ENCODE data around the gene PNLIPRP2. TPM values are rescaled to one million over a fixed set of nuclear protein-coding genes. Genes with fewer than 3 reads are reported as not detected.
A peak's percentile ranks its signal among the peaks of the same experiment; 100 is the strongest.

Gene PNLIPRP2
- total RNA-seq, 6 experiments from 2014 or later, result not detected

DNA sequence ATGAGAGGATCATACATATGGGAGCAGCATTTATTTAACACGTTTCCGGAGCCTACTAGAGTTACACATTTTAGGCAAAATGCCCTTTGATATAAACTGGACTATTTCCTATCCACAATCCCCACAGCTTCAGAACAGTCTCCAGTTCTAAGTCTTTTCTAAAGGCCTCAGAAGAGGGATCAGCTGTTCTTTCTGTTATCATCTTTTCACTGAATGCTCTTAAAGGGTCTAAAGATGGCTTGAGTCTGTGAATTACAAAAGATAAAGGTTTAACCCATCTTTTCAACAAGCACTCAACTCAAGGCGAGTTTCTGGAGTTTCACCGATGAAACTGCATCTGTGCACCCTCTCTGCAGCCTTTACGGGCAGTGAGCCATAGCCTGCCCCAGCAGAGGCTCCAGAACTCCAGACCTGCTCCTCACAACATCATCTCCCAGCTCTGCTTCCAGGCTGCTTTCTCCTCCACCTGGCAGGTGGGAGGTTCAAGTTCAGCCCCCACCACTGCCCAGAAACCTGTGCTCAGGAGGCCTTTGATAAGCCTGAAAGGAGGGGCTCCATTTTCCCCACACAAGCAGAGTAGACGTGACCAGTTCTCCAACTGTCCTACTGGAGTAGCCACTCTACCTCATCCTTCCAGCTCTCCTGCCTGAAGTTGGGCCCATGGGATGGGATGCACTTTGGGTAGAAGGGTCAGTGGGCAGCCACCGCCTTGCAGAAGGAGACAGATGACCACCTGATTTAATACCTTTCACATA, 68.2 kb downstream of the PNLIPRP2 start:
- Mint-ChIP-seq H3K36me3 (ENCODE audit: low read depth) (peaks cover 19% of the 10 kb centered on the region), H3K4me3 (peak overlapping the region; percentile 78; the same call in 1 of the 2 replicates), H3K4me1 (ENCODE audit: low read depth) (peaks cover 21% of the 10 kb centered on the region), H3K27me3 (ENCODE audit: insufficient read depth) (no peaks in the 10 kb centered on the region; the same call in 1 of the 2 replicates), H3K27ac (peak overlapping the region; percentile 86), H3K9me3 (no peaks in the 10 kb centered on the region)
- DNase-seq, result no peak
- no peak for TF ChIP-seq CTCF (IDR thresholded peaks at IDR 0.05)

DNA sequence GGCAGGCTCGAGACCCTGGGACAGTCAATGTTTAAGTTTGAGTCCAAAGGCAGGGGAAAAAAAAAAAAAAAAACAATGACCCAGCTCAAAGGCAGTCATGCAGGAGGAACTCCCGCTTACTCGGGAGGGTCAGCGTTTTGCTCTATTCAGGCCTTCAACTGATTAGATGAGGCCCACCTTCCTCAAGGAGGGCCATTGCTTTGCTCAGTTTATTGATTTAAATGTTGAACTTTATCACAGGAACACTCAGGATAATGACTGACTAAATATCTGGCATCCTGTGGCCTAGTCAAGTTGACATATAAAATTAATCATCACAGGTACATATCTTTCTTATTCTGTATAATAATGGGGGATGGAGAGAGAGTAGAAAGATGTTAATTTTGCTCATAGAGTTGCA, 69.0 kb downstream of the PNLIPRP2 start:
- H3K36me3 Mint-ChIP-seq (ENCODE audit: low read depth), result peaks cover 19% of the 10 kb centered on the region
- H3K9me3 Mint-ChIP-seq, result no peaks in the 10 kb centered on the region
- no peak overlapping the region for H3K4me3 Mint-ChIP-seq
- no peak for TF ChIP-seq CTCF (IDR thresholded peaks at IDR 0.05)
- DNase-seq, result no peak
- H3K4me1 Mint-ChIP-seq (ENCODE audit: low read depth), result peaks cover 21% of the 10 kb centered on the region
- H3K27ac Mint-ChIP-seq, result no peak overlapping the region
- peaks cover under 1% of the 10 kb centered on the region for H3K27me3 Mint-ChIP-seq (ENCODE audit: insufficient read depth)

- H3K4me3 Mint-ChIP-seq, result no peak overlapping the region
- H3K9me3 Mint-ChIP-seq, result no peaks in the 10 kb centered on the region
- no peak overlapping the region for H3K27ac Mint-ChIP-seq
- peaks cover 21% of the 10 kb centered on the region for H3K4me1 Mint-ChIP-seq (ENCODE audit: low read depth)
- no peak for DNase-seq
- peaks cover 2% of the 10 kb centered on the region for H3K27me3 Mint-ChIP-seq (ENCODE audit: insufficient read depth)
- peaks cover 19% of the 10 kb centered on the region for H3K36me3 Mint-ChIP-seq (ENCODE audit: low read depth)
- no peak for TF ChIP-seq CTCF (IDR thresholded peaks at IDR 0.05)
These were observed 69.9 kb downstream of the PNLIPRP2 start for GRCh38 chr10:116690356-116691322.

DNA sequence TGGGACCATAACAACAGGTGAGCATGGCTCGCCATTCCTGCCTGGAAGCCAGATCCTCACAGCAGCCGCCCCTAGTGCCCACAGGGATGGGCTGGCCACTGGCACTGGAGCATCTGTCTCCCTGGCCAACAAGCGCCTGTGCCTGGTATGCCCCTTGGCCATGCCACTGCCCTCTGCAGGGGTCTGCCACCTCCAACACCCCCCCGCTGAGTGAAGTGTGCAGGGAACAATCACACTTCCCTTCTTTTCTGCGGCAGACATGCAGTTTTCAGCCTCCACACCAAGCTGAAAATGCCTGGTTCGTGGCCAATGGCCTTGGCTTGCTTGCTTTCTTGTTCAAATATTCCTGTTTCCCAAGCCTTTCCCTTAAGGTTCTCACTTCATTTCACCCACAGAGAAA, 70.9 kb downstream of the PNLIPRP2 start:
- Mint-ChIP-seq H3K4me1 (ENCODE audit: low read depth) (peaks cover 21% of the 10 kb centered on the region), H3K9me3 (no peaks in the 10 kb centered on the region), H3K27ac (no peak overlapping the region), H3K4me3 (no peak overlapping the region), H3K36me3 (ENCODE audit: low read depth) (peaks cover 19% of the 10 kb centered on the region), H3K27me3 (ENCODE audit: insufficient read depth) (peaks cover 2% of the 10 kb centered on the region)
- no peak for DNase-seq
- TF ChIP-seq CTCF (IDR thresholded peaks at IDR 0.05), result no peak

DNA sequence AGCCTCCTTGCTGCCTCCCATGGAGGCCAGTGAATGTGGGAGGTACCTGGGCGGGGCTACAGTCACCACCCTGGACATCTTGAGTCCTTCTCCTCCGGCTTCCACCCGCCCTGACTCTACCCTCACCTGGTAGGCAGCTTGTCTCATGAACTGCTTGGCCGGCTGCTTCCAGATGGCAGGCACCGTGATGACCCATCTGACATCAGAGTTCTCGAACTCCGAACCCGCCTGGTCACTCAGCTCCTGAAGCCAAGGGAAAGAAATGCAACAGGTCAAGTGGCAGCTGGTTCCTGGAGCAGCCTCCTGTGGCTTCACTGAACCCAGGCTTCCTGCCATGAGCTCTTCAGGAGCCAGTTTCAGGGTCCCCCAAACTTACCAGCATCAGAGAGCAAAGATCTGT, 71.5 kb downstream of the PNLIPRP2 start:
- peaks cover 21% of the 10 kb centered on the region for H3K4me1 Mint-ChIP-seq (ENCODE audit: low read depth)

More for the DNA sequence above, 71.5 kb downstream of the PNLIPRP2 start:
- Mint-ChIP-seq H3K27ac (no peak overlapping the region), H3K36me3 (ENCODE audit: low read depth) (peaks cover 19% of the 10 kb centered on the region), H3K27me3 (ENCODE audit: insufficient read depth) (peaks cover 2% of the 10 kb centered on the region), H3K9me3 (no peaks in the 10 kb centered on the region), H3K4me3 (no peak overlapping the region)
- no peak for TF ChIP-seq CTCF (IDR thresholded peaks at IDR 0.05)
- DNase-seq, result no peak
